Measurements from ENCODE around the gene KLHDC4. TPM values are rescaled to one million over a fixed set of nuclear protein-coding genes. Genes with fewer than 3 reads are reported as not detected.

Gene KLHDC4
- total and polyA plus RNA-seq, 11 donors = 6.8 to 20.5 (median 14.3) TPM

DNA sequence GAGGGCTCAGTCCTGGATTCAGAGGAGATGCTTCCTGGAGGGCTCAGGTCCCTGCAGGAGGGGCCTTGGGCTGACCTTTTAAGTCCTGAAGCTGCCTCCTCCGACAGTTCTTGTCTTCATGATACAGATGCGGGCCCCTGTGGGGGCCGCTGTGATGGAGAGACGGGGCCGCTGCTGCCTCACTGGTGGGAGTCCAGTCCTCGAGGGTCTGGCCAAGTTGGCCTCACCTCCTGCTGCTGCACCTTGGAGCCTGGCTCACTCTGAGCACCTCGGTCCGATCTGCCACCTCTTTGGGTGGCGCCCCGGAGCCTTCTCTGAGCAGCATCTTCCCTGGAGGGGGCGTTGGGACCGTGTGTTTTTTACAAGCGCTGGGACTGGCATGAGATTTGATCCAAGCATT is 79.1 kb downstream of the KLHDC4 start:
- no peak overlapping the region for H3K4me3 ChIP-seq
- ATAC-seq = no peak
- H3K27ac ChIP-seq = no peak overlapping the region
- H3K36me3 ChIP-seq = no peaks in the 10 kb centered on the region
- WGBS, 4 donors = 73 to 80% (median 76%) methylated on average over 7 to 13 of the region's 13 CpGs
- peaks cover 0 to 65% (median 5%) of the 10 kb centered on the region in 9 donors for H3K27me3 ChIP-seq
- intact Hi-C loops (cut with DNase I) = no loop called here
- H3K9me3 ChIP-seq = no peaks in the 10 kb centered on the region
- TF ChIP-seq, protein P1, sequence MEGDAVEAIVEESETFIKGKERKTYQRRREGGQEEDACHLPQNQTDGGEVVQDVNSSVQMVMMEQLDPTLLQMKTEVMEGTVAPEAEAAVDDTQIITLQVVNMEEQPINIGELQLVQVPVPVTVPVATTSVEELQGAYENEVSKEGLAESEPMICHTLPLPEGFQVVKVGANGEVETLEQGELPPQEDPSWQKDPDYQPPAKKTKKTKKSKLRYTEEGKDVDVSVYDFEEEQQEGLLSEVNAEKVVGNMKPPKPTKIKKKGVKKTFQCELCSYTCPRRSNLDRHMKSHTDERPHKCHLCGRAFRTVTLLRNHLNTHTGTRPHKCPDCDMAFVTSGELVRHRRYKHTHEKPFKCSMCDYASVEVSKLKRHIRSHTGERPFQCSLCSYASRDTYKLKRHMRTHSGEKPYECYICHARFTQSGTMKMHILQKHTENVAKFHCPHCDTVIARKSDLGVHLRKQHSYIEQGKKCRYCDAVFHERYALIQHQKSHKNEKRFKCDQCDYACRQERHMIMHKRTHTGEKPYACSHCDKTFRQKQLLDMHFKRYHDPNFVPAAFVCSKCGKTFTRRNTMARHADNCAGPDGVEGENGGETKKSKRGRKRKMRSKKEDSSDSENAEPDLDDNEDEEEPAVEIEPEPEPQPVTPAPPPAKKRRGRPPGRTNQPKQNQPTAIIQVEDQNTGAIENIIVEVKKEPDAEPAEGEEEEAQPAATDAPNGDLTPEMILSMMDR (IDR thresholded peaks at IDR 0.05) = no peak
- no peak for TF ChIP-seq POLR2A (IDR thresholded peaks at IDR 0.05)
- DNase-seq = no peak
- peaks cover 0 to 7% (median 0%) of the 10 kb centered on the region in 12 donors for H3K4me1 ChIP-seq

DNA sequence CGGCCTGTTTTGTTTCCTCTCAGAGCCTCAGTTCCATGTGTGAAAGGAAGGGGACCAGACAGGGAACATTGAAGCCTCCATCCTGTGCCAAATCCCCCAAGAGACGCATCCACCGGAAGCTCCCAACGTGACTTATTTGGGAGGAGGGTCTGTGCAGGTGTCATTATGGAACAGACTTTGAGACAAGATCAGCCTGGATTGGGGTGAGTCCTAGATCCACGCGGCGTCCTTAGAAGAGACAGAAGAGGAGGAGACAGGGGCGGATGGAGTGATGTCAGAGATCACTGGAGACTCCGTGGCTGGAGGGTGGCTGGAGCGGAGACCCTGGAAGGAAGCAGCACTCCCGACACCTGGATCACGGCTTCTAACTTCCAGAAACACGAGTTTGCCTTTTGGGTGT is 80.0 kb downstream of the KLHDC4 start:
- intact Hi-C loops (cut with DNase I) = no loop called here
- H3K27me3 ChIP-seq = peaks cover 0 to 65% (median 5%) of the 10 kb centered on the region in 9 donors
- H3K4me1 ChIP-seq = no peaks in the 10 kb centered on the region
- ATAC-seq (no peak), DNase-seq (no peak)
- no peaks in the 10 kb centered on the region for H3K9me3 ChIP-seq
- no peak overlapping the region for H3K27ac ChIP-seq
- H3K4me3 ChIP-seq = no peak overlapping the region
- no peaks in the 10 kb centered on the region for H3K36me3 ChIP-seq
- WGBS, 4 donors = 58 to 65% (median 62%) methylated on average over 11 to 13 of the region's 13 CpGs
- TF ChIP-seq, protein P1 (IDR thresholded peaks at IDR 0.05) = no peak
- no peak for TF ChIP-seq POLR2A (IDR thresholded peaks at IDR 0.05)

DNA sequence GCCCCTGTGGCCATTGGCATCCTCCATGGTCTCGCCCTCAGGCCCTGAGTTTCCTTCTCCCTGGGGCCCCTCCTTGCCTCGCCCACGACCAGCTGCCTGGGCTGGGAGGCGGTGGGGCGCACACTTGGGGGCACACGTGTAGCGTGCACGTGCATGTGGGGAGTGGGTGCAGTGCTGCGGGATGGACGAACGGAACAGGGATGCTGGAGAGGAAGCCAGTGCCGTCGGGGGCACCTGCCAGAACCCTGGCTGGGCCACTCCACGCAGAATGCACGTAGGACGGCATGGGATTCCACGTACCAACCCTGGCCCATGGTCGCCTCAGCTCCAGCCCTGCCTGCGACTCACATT is 80.4 kb downstream of the KLHDC4 start:
- Histone ChIP-seq H3K4me3 (no peak overlapping the region), H3K27ac (no peak overlapping the region), H3K4me1 (no peaks in the 10 kb centered on the region), H3K9me3 (no peaks in the 10 kb centered on the region), H3K36me3 (no peaks in the 10 kb centered on the region), H3K27me3 (peaks cover 0 to 65% (median 5%) of the 10 kb centered on the region in 9 donors)
- intact Hi-C loops (cut with DNase I) = no loop called here
- ATAC-seq = no peak
- 78 to 80% (median 79%) methylated on average over 18 to 19 of the region's 19 CpGs for WGBS, 4 donors
- DNase-seq = no peak
- TF ChIP-seq, protein P1 (IDR thresholded peaks at IDR 0.05) = no peak
- TF ChIP-seq POLR2A (IDR thresholded peaks at IDR 0.05) = no peak

DNA sequence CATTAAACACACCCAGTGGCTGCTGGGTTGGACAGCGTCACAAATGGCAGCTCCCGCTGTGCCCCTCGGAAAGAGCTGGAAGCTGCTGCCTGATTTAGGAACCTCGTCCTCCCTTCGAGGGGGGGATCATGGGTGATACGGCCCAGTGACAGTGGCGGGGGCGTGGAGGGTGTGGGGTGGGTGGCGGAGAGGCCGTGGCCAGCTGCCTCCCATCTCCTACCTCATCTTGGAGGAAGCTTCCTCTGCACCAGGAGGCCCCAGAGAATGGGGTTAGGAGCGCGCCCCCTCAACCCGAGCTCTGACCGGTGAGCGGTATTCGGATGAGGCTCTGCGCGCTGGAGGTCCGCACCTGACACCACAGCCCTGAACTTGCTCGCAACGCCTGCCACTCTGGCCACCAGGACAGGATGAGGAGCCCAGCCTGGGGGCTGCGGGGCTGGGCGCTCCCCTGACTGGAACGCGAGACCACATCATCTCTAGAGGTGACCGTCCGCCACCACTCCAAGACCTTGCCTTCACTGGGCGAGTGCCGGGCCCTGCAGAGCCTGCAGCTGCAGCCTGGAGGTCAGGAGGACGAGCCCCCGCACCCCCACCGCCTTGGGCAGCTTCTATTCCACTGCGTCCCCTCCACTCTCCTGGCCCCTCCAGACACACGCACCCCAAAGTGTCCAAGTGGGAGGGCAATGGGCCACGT is 80.9 kb downstream of the KLHDC4 start:
- no peaks in the 10 kb centered on the region for H3K36me3 ChIP-seq
- no peak overlapping the region for H3K4me3 ChIP-seq
- TF ChIP-seq POLR2A (IDR thresholded peaks at IDR 0.05) = no peak
- TF ChIP-seq, protein P1 (IDR thresholded peaks at IDR 0.05) = no peak
- WGBS, 4 donors = 83 to 93% (median 86%) methylated on average over 24 to 35 of the region's 35 CpGs
- no peaks in the 10 kb centered on the region for H3K9me3 ChIP-seq
- H3K27ac ChIP-seq = no peak overlapping the region
- intact Hi-C loops (cut with DNase I) = no loop called here
- no peaks in the 10 kb centered on the region for H3K4me1 ChIP-seq
- peaks cover 0 to 60% (median 5%) of the 10 kb centered on the region in 9 donors for H3K27me3 ChIP-seq
- ATAC-seq (no peak), DNase-seq (no peak)
